ENCODE measurements around the gene RNF145.
"Not testable (repeated sequence)": the region's sequence is repeated elsewhere in the genome, so short reads cannot be mapped to it uniquely, and the experiment has no call there.

The RNF145 gene

GRCh38 chr5:159209438-159210209, at the start of gene RNF145:
TSS of gene RNF145 (minus strand) at chr5:159209553. CDS start at chr5:159203617, 5,936 bp downstream.
- DNase-seq: peak; percentile 78

GRCh38 chr5:159258361-159258760, 49.0 kb upstream of the RNF145 start:
- no peak for DNase-seq

GRCh38 chr5:159257629-159258283, 48.4 kb upstream of the RNF145 start:
- DNase-seq: no peak

GRCh38 chr5:159257007-159257406, 47.7 kb upstream of the RNF145 start:
- no peak for DNase-seq

GRCh38 chr5:159252195-159252594, 42.8 kb upstream of the RNF145 start:
- DNase-seq: no peak

- no peak for DNase-seq
Measured at GRCh38 chr5:159249158-159249557, 39.8 kb upstream of the RNF145 start.

GRCh38 chr5:159244890-159245289, 35.5 kb upstream of the RNF145 start:
- DNase-seq: no peak

- no peak for DNase-seq
Measured at GRCh38 chr5:159244163-159244562, 34.8 kb upstream of the RNF145 start.

GRCh38 chr5:159243385-159243784, 34.0 kb upstream of the RNF145 start:
- no peak for DNase-seq

GRCh38 chr5:159242656-159243055, 33.3 kb upstream of the RNF145 start:
- no peak for DNase-seq

- DNase-seq: no peak
Measured at GRCh38 chr5:159241946-159242552, 32.7 kb upstream of the RNF145 start.

GRCh38 chr5:159240301-159240870, 31.0 kb upstream of the RNF145 start:
- DNase-seq: no peak

- DNase-seq: not testable (repeated sequence)
Measured at GRCh38 chr5:159235871-159236520, 26.6 kb upstream of the RNF145 start.

GRCh38 chr5:159231167-159231566, 21.8 kb upstream of the RNF145 start:
- DNase-seq: no peak

- DNase-seq: peak; percentile 8
Measured at GRCh38 chr5:159230657-159231056, 21.3 kb upstream of the RNF145 start.

- peak; percentile 47 for DNase-seq
Measured at GRCh38 chr5:159228097-159228496, 18.7 kb upstream of the RNF145 start.

GRCh38 chr5:159227452-159227851, 18.1 kb upstream of the RNF145 start:
- DNase-seq: no peak

GRCh38 chr5:159226451-159226850, 17.1 kb upstream of the RNF145 start:
- DNase-seq: no peak

GRCh38 chr5:159224471-159224870, 15.1 kb upstream of the RNF145 start:
- DNase-seq: no peak

GRCh38 chr5:159223469-159223868, 14.1 kb upstream of the RNF145 start:
- no peak for DNase-seq

GRCh38 chr5:159220206-159220605, 10.9 kb upstream of the RNF145 start:
- DNase-seq: no peak

- DNase-seq: no peak
Measured at GRCh38 chr5:159218595-159219023, 9.3 kb upstream of the RNF145 start.

- no peak for DNase-seq
Measured at GRCh38 chr5:159217236-159217635, 7.9 kb upstream of the RNF145 start.
